GM18517 (cell line): ENCODE data around the gene DMKN.
"Not testable (repeated sequence)": the region's sequence is repeated elsewhere in the genome, so short reads cannot be mapped to it uniquely, and the experiment has no call there.

Experiments used
- ATAC-seq: cut with Tn5 transposase; IDR thresholded peaks from one replicate; pipeline ENCODE4 v1.9.1; 2021; ENCODE audit warnings: mild to moderate bottlenecking, moderate library complexity; ENCODE audit not compliant: unreplicated experiment

DMKN gene

DNA sequence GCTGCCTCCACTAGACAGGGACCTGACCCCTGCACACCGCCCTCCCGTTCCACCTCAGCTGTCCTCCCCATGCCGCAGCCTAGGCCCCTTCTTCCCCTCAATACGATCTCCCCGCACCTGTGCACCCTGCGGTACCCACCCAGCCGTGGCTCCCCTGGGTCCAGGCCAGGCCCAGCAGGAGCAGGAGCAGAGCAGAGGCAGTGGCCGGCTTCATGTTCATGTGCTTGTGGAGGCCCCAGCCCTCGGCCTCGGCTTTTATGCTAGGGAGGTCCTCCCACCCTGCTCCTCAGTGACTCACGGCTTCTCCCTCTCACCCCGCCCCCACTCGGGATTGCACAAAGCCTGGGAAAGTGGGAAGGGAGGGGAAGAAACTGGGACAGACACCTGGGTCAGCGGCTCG, 11.8 kb downstream of the DMKN start:
- ATAC-seq, result no peak

DNA sequence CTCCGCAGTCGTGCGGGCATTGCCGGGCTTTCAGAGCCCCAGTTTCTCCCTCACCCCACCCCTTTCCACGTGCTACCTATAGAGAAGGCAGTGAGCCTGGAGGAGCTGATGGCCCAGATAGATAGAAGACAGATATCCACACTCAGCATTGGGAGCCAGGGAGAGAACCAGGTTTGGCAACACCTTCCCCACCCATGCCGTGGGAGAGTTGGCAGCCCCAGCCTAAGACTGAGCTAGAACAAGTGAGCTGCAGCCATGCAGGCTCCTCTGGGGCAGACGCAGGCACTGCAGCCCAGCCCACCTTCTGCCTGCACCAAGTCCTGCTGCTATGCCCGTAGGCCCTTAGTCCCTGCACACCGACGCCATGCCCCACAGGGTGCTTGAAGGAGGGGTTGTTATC, 12.8 kb downstream of the DMKN start:
- no peak for ATAC-seq

DNA sequence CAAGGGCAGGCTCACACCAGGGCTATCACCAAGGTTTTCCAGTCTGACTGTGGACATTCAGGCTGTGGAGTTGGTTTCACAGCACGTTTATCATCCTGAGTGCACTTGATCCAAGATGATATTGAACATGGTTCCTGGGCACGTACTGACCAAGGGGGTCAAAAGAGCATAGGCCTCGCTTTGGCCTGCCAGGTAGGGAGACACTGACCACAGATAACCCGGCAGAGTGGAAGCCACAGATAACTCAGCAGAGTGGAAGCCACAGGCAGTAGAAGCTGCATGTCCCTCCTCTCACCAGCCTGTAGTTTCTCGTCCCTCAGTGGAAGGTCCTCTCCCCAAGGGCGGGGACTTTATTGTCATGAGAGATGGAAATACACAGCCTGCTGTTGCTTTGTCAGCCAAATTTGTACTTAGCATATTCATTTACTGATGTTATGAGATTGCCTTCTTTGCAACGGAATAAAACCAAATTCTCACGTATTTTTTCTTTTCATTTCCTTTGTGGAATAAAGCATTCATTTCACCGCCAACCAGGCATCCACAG, 14.4 kb downstream of the DMKN start:
- ATAC-seq, result no peak

DNA sequence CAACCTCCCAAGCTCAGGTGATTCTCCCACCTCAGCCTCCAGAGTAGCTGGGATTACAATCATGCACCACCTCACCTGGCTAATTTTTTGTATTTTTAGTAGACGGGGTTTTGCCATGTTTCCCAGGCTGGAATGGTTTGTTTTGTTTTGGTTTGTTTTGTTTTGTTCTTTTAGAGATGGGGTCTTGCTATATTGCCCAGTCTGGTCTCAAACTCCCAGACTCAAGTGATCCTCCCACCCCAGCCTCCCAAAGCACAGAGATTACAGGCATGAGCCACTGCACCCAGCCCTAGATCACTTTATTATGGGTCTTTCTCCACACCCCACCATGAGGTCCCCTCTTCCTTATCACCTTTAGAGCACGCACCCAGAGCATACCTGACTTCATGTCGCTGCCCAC, 15.2 kb downstream of the DMKN start:
- ATAC-seq, result no peak

DNA sequence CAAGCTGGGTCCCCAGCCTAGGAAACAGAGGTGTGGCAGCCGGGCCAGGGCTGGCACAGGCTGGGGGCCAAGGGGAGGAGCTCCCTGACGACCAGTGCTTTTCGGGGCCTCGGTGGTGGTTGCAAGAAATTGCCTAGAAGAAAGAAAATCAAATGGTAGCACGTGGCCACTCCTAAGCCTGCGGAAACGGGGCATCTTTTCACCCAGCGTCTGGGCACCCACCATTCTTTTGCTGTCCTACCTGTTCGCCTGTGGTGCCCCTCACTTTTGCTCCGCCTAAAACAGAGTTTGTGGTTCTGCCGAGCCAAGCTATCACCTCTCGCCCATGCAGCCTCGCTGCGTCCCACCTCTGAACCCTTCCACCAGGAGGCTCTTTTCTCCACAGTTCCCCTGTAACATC, 16.0 kb downstream of the DMKN start:
- no peak for ATAC-seq

DNA sequence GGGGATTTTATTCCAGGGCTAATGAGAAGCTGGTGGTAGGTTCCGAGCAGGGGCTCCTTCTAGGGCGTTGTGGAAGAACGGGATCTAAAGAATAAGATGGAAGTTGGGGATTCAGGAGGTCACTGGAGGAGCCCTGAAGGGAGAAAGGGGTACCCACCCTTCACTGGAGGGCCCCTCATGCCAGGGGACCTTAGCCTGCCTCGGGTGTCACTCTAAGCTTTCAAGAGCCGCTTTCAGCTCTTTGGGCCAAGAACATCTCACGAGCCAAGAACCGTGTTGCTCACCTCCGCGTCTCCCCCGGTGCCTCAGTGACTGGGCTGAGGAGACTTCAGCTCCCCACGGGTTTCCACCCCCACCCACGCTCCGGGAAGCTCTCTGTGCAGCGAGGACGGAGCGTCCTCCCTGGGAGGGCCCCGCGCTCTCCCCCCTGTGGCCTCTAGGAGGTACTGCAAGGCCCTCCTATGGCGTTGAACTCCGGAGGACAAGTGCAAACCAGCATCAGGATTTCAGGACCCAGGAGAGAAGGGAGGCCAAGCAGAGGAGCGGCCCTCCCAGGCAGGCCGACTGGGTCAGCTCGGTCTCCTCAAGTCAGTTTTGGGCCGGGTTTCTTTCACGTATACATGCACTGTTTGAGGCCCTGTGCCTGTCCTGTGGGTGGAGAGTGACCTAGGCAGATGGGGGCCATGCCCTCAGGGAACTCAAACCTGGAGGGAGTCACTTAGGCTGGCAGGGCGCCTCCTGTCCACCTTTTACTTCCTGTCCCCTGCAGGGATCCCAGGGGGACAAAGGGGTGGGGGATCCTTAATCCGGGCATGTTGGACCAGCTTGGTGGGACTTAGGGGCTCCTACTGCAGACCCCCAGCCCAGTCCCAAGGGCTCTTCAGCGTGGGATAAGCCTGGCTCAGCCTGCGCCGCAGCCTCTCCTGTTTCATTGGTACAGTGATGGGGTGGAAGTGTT, 18.1 kb downstream of the DMKN start:
- no peak for ATAC-seq

DNA sequence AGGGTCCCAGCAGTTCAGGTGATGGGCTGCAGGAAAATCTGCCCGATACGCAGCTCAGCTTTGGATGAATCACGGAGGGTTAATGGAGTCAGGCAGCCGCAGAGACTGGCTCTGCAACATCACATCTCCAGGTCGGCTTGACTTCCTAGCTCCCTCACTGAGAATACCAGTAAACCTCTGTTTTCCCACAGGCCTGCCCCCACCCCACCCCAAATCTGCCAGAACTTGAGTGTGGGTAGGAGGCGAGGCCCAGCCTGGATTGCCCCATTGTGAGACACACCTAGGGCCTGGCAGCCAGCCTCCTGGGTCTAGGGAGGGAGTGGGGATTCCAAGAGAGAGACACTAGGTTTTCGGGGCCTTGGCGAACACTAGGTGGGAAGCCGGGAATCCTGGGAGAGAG, 19.5 kb downstream of the DMKN start:
- no peak for ATAC-seq

DNA sequence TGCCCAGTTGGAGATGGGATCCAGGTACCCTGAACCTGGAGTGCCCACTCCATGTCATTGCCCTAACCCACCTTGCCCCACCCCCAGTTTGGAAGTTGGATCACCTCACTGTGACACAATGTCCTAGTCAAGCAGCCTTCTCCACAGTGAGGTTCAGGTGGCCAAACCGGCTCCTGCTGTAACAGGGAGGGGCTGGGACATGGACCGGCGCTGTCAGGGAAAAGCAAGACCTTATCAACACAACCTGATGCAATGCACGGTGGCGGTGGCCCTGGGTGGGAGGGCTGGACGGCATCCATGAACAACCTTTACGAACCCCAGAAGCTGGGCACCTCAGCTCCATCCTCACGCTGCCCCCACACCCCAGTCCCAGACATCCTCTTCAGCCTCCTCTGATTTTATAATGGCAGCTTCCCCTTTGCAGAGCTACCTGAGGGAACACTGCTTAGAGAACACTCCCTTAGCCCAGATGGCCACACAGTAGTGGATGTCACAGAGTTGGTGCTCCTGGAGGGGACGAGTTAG, 21.6 kb downstream of the DMKN start:
- ATAC-seq, result no peak

DNA sequence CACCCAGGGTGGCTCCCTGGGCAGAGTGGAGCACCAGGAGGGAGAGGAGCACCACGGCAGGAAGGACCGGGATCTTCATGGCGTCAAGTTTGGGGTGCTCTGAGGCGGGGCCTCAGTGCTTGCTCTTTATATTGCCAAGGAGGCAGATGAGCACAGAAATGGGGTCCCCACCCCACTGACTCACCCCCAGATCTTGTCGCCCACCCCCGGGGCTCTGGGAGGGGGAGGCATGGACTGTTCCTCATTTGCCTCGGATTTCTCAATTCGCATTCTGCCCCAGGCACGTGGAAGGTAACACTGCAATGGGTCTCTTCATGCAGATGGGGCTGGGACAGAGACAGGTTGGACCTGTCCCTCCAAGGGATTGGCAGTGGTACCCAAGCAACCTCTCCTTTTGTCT, 23.1 kb downstream of the DMKN start, which contains the start of gene KRTDAP:
Gene KRTDAP, minus strand, starts transcription at position 101 of the 400 bp plus-strand sequence. Its CDS starts 22 bp downstream, at position 79.
- no peak for ATAC-seq

DNA sequence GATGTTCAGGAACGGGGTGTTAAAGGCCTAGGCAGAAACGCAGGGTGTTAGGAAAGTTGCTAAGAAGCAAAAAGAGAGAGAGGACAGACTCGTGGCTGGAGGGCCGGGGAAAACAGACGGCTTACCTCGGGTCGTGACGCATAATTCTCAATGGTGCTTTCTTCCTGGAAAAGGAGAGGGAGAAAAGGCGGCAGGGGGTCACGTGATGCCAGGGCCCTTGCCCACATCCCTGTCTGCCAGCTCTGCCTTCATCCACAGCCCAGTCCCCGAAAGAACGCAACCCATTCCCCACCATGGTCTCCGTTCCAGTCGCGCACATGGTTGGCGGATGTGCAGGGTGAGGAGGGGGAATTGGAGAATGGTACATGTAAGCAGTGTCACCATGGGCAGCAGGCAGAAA, 24.8 kb downstream of the DMKN start:
- ATAC-seq, result no peak

DNA sequence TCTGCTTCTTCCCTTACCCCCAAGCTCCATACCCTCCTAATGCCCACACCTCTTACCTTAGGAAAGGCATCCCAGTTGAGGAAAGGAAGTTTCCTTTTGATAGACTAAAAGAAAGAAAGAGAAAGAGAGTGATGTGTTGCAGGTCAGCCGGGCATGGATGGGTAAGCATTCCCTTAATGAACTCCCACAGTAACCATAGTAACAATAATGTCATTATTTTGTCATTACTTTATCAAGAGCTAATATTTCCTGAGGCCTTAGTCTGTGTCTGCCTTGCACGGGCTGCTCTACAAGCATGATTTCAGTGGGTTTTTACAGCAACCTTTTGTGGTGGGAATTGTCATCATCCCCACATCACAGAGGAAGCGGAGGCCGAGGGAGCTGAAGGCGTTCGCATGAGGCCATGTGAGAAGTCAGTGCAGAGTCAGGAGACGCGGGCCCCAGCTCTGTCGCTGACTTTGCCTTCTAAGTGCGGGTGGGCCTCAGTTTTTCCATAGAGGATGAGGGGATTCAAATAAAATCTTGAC, 25.7 kb downstream of the DMKN start:
- ATAC-seq, result no peak

DNA sequence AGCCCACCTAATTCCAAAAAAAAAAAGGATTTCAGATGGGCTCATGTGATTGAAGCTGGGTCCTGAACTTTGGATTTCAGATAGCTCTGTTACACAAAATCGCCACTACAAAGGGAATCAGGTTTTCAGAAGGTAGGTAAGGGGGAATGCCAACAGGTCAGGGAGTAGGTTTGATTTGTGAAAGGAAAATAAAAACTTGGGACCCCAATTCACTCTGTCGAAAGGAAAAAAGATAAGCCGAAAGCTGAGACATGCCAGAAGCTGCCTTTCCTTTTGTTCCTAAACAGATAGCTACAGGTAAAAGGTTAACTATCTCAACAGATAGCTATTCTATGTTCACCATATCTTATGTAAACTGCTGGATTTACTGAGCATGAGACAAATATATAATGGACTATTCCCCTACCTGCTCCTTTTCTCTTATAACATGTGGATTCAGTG, 27.2 kb downstream of the DMKN start:
- no peak for ATAC-seq

DNA sequence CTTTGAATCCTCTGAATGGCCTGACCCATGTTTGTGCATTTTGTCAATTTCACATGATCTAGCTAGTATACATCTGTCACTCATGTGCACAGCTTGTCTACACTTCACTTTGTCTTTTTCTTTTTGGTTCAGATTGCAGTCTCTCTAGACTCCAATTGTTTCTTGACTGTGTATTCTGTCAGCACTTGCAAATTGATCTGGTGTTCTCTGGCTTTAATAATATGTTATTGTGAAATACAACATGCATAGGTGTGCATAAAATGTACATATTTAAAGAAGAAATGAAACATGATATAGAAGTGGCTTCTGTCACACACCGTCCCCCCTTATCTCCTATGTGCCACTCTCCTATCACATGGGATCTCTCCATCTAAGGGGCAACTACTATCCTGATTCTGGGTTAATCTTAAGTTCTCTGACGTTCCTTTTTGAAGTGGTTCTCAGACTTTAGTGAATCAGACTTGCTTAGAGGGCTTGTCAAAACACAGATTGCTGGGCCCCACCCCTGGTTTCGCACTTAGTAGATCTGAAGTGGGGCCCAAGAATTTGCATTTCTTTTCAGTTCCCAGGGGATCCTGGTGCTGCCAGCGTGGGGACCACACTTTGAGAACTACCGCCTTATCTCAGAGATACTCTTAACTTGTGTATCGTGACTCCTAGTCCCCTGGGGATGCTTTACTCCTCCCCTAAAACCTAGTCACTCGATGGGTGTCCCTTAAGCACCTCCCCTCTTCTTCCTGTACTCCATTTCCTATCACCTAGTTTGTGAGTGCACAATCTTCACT, 29.0 kb downstream of the DMKN start:
- peak; percentile 69 for ATAC-seq

DNA sequence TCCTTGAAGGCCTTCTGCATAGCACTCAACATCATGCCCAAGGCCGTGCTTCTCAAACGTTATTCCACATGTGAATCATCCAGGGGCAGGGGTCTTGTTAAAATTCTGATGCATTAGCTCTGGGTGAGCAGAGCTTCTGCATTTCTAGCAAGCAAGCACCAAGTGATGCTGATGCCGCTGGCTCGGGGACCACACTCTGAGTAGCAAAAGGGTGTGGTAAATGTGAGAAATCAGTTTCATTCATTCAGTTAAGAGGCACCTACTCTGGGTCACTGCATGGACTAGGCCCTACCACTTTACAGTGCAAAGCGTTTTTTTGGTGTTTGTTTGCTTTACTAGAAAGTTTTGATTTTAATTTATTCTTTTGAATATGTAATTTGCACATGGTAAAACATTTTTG, 30.4 kb downstream of the DMKN start:
- ATAC-seq, result no peak

DNA sequence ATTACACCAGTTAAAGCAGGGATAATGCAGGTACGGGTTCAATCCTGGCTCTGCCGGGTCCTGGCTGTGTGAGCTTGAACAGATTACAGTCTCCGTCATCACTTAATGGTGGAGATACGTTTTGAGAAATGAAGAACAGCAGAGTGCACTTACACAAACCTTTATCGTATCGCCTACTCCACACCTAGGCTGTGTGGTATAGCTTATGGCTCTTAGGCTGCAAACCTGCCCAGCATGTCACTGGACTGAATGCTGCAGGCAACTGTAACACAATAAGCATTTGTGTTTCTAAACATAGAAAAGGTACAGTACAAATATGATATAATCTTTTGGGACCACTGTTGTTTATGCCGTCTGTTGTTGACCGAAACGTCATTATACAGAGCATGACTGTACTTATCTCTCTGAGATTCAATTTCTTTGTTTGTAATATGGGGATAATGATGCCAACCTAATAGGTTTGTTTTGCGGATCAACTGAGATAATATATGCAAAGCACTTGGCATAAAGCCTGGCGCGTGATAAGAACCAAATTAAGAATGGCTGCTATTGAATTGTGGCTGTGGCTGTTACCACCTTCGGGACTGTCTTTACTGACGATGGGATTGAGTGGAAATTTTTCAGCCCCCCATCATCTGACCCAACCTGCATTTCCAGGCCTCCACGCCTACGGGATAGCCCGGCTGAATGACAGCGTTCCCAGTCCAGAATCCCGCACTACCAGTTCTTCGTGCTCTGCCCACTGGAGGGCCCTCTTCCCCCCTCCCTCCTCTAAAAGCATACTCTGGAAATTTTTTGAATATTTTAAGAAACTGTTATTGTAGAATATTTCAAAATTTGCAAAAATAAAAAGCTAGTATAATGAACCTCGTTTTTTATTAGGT, 34.4 kb downstream of the DMKN start:
- no peak for ATAC-seq

DNA sequence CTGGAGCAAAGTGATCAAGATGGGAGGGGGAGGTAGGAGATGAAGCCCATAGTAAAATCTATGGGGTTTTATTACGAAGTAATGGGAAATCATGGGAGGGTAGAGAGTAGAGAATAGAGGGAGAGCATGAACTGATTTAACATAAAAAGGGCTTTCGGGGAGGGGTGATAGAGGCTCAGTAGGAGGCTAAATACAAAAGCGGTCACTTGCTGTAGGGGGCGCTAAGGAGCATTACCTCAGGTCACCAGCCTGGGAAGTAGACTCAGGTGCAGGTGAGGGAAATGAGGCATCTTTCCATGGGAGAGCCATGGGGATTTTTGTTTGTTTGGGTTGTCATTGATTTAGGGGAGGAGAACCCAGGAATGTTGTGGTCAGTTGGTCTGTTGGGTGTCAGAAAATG, 37.3 kb downstream of the DMKN start:
- no peak for ATAC-seq

DNA sequence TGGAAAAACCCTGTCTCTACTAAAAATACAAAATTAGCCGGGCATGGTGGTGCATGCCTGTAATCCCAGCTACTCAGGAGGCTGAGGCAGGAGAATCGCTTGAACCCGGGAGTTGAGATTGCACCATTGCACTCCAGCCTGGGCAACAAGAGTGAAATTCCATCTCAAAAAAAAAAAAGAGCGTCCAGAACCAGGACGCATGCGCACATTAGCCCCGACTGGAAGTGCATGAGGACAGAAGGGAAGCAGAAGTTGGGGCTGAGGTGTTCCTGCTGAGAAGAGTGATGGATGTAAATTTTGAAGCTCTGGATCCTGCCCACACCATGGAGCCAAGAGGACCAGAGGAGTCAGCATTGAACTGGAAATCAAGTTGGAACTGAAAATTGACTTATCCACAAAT, 38.9 kb downstream of the DMKN start:
- not testable (repeated sequence) for ATAC-seq

DNA sequence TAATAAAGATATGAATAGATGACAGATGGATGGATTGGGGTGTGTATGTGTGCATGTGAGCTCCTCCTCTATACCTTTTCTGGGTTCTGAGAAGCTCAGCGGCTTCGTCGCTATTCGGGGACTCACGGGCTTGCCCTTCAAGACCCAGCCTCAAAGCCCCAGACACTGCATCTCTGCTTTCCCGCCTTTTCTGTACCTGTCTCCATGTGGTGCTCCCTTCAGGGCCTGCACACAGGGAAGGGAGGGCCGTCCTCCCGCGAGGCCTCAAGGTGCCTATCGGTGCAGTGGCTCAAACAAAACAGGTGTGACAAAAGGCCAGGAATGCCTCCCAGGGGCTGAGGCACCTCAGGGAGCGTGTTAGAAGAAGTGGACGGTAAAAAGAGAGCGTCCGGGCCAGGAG, 39.3 kb downstream of the DMKN start:
- no peak for ATAC-seq

DNA sequence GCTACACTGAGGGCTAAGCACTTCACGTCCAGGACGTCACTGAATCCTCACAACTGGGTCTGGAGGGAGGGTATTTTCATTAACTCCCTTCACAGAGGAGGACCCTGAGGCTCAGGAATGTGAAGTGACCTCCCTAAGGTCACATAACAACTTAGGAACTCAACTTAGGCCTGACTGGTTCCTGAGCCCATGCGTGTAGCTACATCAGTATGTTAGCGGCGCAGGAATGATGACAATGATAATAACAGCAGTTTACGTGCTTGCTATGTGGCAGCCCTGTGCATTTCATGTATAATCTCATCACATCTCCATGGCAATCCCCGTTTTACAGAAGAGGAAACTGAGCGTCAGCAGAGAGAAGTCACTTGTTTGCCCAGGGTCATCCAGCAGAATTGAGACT, 41.5 kb downstream of the DMKN start:
- no peak for ATAC-seq

DNA sequence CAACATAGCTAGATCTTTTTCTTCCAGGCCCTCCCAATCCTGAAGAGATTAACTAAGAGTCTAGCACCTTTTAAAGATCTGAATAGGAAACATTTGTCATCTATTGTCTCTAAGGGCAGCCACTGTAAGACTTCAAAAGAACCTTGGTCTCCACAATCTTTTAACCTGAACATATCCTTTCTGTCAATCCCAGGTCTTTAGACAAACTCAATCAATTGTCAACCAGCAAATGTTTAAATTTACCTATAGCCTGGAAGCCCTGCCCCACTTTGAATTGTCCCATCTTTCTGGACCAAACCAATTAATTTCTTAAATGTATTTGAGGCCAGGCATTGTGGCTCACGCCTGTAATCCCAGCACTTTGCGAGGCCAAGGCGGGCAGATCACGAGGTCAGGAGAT, 42.4 kb downstream of the DMKN start:
- ATAC-seq, result not testable (repeated sequence)
